Endodermal cell (in vitro differentiated cells): Measurements from ENCODE around the gene MTSS2. TPM values are rescaled to one million over a fixed set of nuclear protein-coding genes. Genes with fewer than 3 reads are reported as not detected.

Experiments
- DNase-seq: peaks from one replicate; pipeline ENCODE4 v3.0.0-alpha.2; 2017
- H3K27ac ChIP-seq: 2 replicates; pipeline ENCODE4 v1.5.1; 2013; ENCODE audit warnings: mild to moderate bottlenecking, low read depth, low read length, moderate library complexity
- H3K27me3 ChIP-seq: 2 replicates; pipeline ENCODE4 v1.6.1; 2013; ENCODE audit warnings: mild to moderate bottlenecking, low read length, moderate library complexity; ENCODE audit not compliant: insufficient read depth, control insufficient read depth, poor library complexity, severe bottlenecking
- H3K36me3 ChIP-seq: 2 replicates; pipeline ENCODE4 v1.7.0; 2013; ENCODE audit warnings: mild to moderate bottlenecking, low read length, moderate library complexity; ENCODE audit not compliant: control insufficient read depth, insufficient read depth
- H3K4me1 ChIP-seq: one replicate; pipeline ENCODE4 v1.7.0; 2013; ENCODE audit warnings: low read length; ENCODE audit not compliant: control insufficient read depth, insufficient read depth
- H3K4me3 ChIP-seq: 2 replicates; pipeline ENCODE4 v1.5.1; 2013; ENCODE audit warnings: mild to moderate bottlenecking, low read length, moderate library complexity
- H3K9ac ChIP-seq: 2 replicates; pipeline ENCODE4 v1.6.1; 2013; ENCODE audit warnings: mild to moderate bottlenecking, low read length, moderate library complexity; ENCODE audit not compliant: poor library complexity, severe bottlenecking; ENCODE audit errors: extremely low read depth
- H3K9me3 ChIP-seq: 2 replicates; pipeline ENCODE4 v1.6.1; 2013; ENCODE audit warnings: mild to moderate bottlenecking, low read length, moderate library complexity; ENCODE audit not compliant: control insufficient read depth
- H3K27ac Mint-ChIP-seq: 2 replicates; pipeline ENCODE4 v1.8.0; 2020; ENCODE audit warnings: mixed read lengths
- H3K27me3 Mint-ChIP-seq: 2 replicates; pipeline ENCODE4 v1.8.0; 2021; ENCODE audit warnings: mild to moderate bottlenecking, mixed read lengths; ENCODE audit not compliant: insufficient read depth
- H3K36me3 Mint-ChIP-seq: 2 replicates; pipeline ENCODE4 v1.8.0; 2020; ENCODE audit warnings: low read depth, mixed read lengths
- H3K4me1 Mint-ChIP-seq: 2 replicates; pipeline ENCODE4 v1.8.0; 2020; ENCODE audit warnings: mixed read lengths
- H3K4me3 Mint-ChIP-seq: 2 replicates; pipeline ENCODE4 v1.8.0; 2020; ENCODE audit warnings: mild to moderate bottlenecking, moderate library complexity, mixed read lengths
- H3K9me3 Mint-ChIP-seq: 2 replicates; pipeline ENCODE4 v1.8.0; 2020; ENCODE audit warnings: mild to moderate bottlenecking, mixed read lengths
- WGBS, 2 experiments: methylation state at CpG; one replicate each; pipeline versions ENCODE4 v1.1.5 to v1.1.7; 2013; ENCODE audit warnings: missing lambda C conversion rate in 2 of 2, mixed read lengths in 1 of 2; ENCODE audit not compliant: insufficient coverage in 1 of 2, insufficient read length in 1 of 2; 5-methylcytosine and 5-hydroxymethylcytosine counted together
- total RNA-seq, 2 donors: library from RNA; stranded (reverse); fragmentation: NEBNext Ultra II Directional in 1 of 2; extraction: Animal tissue kit (Norgen Biotek cat#: 25700) in 1 of 2; gene quantifications; 2 replicates in 1 of 2; 3 replicates in 1 of 2; pipeline ENCODE4 v1.2.1, GENCODE V29; 2021
- TF ChIP-seq, protein P1 (sequence below): fragments of 200-600 bp; sonication (generic); conservative IDR thresholded peaks from 2 replicates; pipeline ENCODE4 v1.5.0; 2021; ENCODE audit warnings: antibody characterized with exemption, mild to moderate bottlenecking

MTSS2 gene
- total RNA-seq, 2 donors from 2014 or later, result 23.4 to 24.0 TPM

DNA sequence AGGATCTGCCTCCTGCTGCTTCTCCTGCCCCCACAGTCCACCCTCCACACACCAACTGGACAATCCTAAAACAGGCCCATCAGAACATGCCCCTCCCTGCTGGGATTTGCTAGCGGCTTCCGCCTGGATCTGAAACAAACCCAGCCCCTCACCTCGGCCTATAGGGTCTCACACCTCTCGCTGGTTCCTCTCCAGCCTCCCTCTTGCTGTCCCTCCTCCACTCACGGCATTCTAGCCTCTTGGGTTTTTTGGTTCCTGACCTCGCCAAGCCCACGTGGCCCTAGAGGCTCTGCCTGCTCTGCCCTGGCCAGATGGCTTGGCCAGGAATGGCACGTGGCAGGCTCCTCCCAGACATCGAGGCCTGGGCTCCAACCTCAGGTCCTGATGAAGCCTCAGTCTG, 15.7 kb upstream of the MTSS2 start:
- H3K27me3 Mint-ChIP-seq, result no peaks in the 10 kb centered on the region
- DNase-seq, result no peak
- H3K27ac ChIP-seq, result no peak overlapping the region
- peaks cover 5% of the 10 kb centered on the region for H3K36me3 Mint-ChIP-seq
- H3K9me3 Mint-ChIP-seq, result no peaks in the 10 kb centered on the region
- no peak overlapping the region for H3K4me3 ChIP-seq
- no peaks in the 10 kb centered on the region for H3K27me3 ChIP-seq
- no peak overlapping the region for H3K27ac Mint-ChIP-seq
- H3K4me3 Mint-ChIP-seq, result no peak overlapping the region
- TF ChIP-seq, protein P1, sequence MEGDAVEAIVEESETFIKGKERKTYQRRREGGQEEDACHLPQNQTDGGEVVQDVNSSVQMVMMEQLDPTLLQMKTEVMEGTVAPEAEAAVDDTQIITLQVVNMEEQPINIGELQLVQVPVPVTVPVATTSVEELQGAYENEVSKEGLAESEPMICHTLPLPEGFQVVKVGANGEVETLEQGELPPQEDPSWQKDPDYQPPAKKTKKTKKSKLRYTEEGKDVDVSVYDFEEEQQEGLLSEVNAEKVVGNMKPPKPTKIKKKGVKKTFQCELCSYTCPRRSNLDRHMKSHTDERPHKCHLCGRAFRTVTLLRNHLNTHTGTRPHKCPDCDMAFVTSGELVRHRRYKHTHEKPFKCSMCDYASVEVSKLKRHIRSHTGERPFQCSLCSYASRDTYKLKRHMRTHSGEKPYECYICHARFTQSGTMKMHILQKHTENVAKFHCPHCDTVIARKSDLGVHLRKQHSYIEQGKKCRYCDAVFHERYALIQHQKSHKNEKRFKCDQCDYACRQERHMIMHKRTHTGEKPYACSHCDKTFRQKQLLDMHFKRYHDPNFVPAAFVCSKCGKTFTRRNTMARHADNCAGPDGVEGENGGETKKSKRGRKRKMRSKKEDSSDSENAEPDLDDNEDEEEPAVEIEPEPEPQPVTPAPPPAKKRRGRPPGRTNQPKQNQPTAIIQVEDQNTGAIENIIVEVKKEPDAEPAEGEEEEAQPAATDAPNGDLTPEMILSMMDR, result no peak
- no peaks in the 10 kb centered on the region for H3K4me1 ChIP-seq
- H3K9ac ChIP-seq, result no peak overlapping the region
- H3K4me1 Mint-ChIP-seq, result no peaks in the 10 kb centered on the region
- peaks cover 3% of the 10 kb centered on the region for H3K36me3 ChIP-seq
- no peaks in the 10 kb centered on the region for H3K9me3 ChIP-seq
- 92 to 95% methylated on average over 7 to 9 of the region's 9 CpGs for WGBS, 2 experiments

DNA sequence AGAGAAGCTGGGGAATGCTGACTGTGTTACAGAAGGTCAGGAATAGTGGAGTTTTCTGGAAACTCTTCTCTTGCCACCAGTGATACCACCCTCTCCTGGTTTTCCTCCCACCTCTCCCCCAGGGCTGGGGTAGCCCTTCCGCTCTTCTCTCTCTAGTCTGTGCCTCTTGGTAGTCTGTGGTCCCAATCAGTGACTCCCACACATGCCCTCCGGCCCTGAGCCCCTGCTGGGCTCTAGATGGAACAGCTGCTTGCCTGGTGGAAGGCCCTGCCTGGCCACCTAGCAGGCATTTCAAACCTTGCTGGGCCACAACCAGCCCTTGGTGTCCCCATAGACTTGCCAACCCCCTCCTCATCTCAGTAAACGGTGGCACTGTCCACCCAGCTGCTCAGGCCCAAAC, 15.2 kb upstream of the MTSS2 start:
- H3K36me3 ChIP-seq, result peaks cover 3% of the 10 kb centered on the region
- H3K27ac ChIP-seq, result peak overlapping the region; percentile 76
- DNase-seq, result no peak
- no peak overlapping the region for H3K4me3 Mint-ChIP-seq
- H3K4me1 Mint-ChIP-seq, result no peaks in the 10 kb centered on the region
- no peak overlapping the region for H3K27ac Mint-ChIP-seq
- 91 to 100% methylated on average over 1 to 3 of the region's 3 CpGs for WGBS, 2 experiments
- no peaks in the 10 kb centered on the region for H3K9me3 ChIP-seq
- no peak overlapping the region for H3K4me3 ChIP-seq
- H3K4me1 ChIP-seq, result no peaks in the 10 kb centered on the region
- TF ChIP-seq, protein P1, result no peak
- peaks cover 5% of the 10 kb centered on the region for H3K36me3 Mint-ChIP-seq
- H3K9ac ChIP-seq, result no peak overlapping the region
- no peaks in the 10 kb centered on the region for H3K9me3 Mint-ChIP-seq
- no peaks in the 10 kb centered on the region for H3K27me3 ChIP-seq
- H3K27me3 Mint-ChIP-seq, result no peaks in the 10 kb centered on the region

DNA sequence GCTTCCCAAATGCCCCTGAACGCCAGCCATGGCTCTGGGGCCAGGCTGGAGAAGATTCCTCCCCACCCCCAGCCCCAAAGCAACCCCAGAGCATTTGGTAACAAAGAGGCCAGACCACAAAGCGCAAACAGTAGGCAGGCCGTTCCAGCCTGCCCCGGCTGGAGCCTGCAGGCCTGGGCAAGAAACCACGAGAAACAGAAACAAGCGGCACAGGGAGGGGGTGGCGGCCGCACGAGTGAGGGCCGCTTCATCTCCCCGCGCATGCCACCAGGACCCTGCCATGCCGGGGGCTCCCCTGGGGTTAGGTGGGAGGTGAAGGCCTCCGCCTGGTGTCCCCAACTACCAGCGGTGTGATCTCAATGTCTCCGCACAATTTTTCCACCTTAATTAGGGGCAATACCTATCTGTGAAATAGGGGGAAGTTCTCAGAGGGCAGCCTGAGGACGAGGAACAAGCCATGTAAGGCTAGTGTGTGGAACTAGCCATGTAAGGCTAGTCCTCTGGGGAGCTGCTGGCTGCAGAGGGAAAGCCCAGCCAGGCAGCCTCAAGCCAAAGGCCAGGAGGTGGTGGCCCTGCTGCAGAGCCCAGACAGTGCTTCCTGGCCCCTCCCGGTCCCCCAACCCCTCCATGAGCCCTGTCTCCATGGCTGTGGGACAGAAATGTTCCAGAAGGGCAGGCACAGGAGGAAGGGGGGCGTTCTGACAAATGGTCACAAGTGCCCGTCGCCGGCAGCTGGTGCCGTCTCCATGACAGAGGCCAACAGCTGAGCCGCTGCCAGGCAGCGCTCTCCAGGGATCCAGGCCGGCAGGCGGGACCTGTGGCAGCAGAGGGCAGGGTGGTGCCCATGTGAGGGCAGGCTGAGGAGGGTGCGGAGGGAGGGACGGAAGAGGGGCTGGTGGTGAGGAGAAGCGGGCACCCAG, 14.5 kb upstream of the MTSS2 start:
- no peaks in the 10 kb centered on the region for H3K9me3 Mint-ChIP-seq
- peaks cover 9% of the 10 kb centered on the region for H3K36me3 Mint-ChIP-seq
- Histone ChIP-seq H3K4me1 (peaks cover 2% of the 10 kb centered on the region), H3K27me3 (no peaks in the 10 kb centered on the region), H3K9me3 (no peaks in the 10 kb centered on the region), H3K36me3 (peaks cover 3% of the 10 kb centered on the region), H3K4me3 (no peak overlapping the region), H3K9ac (no peak overlapping the region), H3K27ac (peak overlapping the region; percentile 76)
- no peak for DNase-seq
- no peak overlapping the region for H3K27ac Mint-ChIP-seq
- TF ChIP-seq, protein P1, result no peak
- WGBS, 2 experiments, result 94 to 95% methylated on average over 19 to 30 of the region's 30 CpGs
- H3K27me3 Mint-ChIP-seq, result no peaks in the 10 kb centered on the region
- H3K4me3 Mint-ChIP-seq, result no peak overlapping the region
- peaks cover 5% of the 10 kb centered on the region for H3K4me1 Mint-ChIP-seq
